ENCODE results near the gene SPAG7. TPM values are rescaled to one million over a fixed set of nuclear protein-coding genes. Genes with fewer than 3 reads are reported as not detected.

Gene SPAG7
- total RNA-seq, 1 donor from 2014 or later: 21.1 TPM

GRCh38 chr17:4974115-4974670 is 6.6 kb upstream of the SPAG7 start:
- no peak for DNase-seq

- DNase-seq: no peak
These were observed 5.9 kb upstream of the SPAG7 start for GRCh38 chr17:4973256-4974114.

GRCh38 chr17:4972752-4973151 is 5.1 kb upstream of the SPAG7 start:
- DNase-seq: no peak

GRCh38 chr17:4972322-4972721 is 4.7 kb upstream of the SPAG7 start:
- DNase-seq: no peak

- DNase-seq: no peak
These were observed 4.2 kb upstream of the SPAG7 start for GRCh38 chr17:4971826-4972225.

GRCh38 chr17:4970273-4970672 is 2.7 kb upstream of the SPAG7 start:
- no peak for DNase-seq

GRCh38 chr17:4969551-4970173 is 2.0 kb upstream of the SPAG7 start:
- DNase-seq: no peak

- DNase-seq: no peak
These were observed 1.5 kb upstream of the SPAG7 start for GRCh38 chr17:4969047-4969550.

GRCh38 chr17:4968486-4969046 is 949 bp upstream of the SPAG7 start:
- DNase-seq: no peak

- DNase-seq: peak; percentile 98
These were observed 626 bp downstream of the SPAG7 start for GRCh38 chr17:4966844-4967538.

- no peak for DNase-seq
These were observed 2.2 kb downstream of the SPAG7 start for GRCh38 chr17:4965311-4965986.

GRCh38 chr17:4960279-4960922 is 7.2 kb downstream of the SPAG7 start:
- DNase-seq: no peak

- no peak for DNase-seq
These were observed 8.2 kb downstream of the SPAG7 start for GRCh38 chr17:4959261-4959965.

- DNase-seq: no peak
These were observed 9.5 kb downstream of the SPAG7 start for GRCh38 chr17:4958102-4958501.

- DNase-seq: no peak
These were observed 11.0 kb downstream of the SPAG7 start for GRCh38 chr17:4956493-4957061.

GRCh38 chr17:4955091-4955490 is 12.5 kb downstream of the SPAG7 start:
- DNase-seq: no peak

- no peak for DNase-seq
These were observed 14.1 kb downstream of the SPAG7 start for GRCh38 chr17:4953451-4953961.

- DNase-seq: no peak
These were observed 16.1 kb downstream of the SPAG7 start for GRCh38 chr17:4951486-4951885.

GRCh38 chr17:4950746-4951204 is 16.8 kb downstream of the SPAG7 start, which contains the start of gene ENO3:
ENO3 (plus strand) TSS chr17:4951119; CDS start chr17:4951830, 711 bp downstream.
- no peak for DNase-seq
